Measurements from ENCODE around the gene CETP. TPM values are rescaled to one million over a fixed set of nuclear protein-coding genes. Genes with fewer than 3 reads are reported as not detected.

Gene CETP
- total and polyA plus RNA-seq, 4 experiments from 2014 or later = 0.14 TPM; not detected in 3

DNA sequence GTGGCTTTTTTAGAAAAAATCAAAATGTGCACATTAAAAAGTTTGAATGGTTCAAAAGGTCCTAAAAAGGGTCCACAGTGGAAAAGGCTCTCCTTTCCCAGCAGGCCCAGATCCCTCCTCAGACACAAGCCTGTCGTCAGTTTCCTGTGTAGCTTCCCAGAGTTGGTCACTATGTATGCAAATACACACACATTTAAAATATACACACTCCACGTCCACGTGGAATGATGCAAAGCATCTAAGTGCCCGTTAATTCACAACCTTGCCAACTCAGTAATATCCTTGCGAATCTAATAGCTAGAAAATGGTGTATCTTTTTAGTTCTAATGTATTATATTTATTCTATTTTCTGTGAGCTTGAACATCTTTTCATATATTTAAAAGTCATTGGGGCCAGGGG lies 45.3 kb downstream of the CETP start:
- H3K27me3 Mint-ChIP-seq = no peaks in the 10 kb centered on the region
- peak overlapping the region; percentile 44 for H3K27ac ChIP-seq (ENCODE audit: low read depth, low read length)
- peaks cover 0 to 2% (median 0%) of the 10 kb centered on the region in 8 donors for H3K9me3 Mint-ChIP-seq
- peaks cover 15% of the 10 kb centered on the region for H3K36me3 ChIP-seq (ENCODE audit: insufficient read depth, low read length)
- peak overlapping the region in 6 of 7 donors; percentile 51 to 84 (median 78) for H3K27ac Mint-ChIP-seq
- intact Hi-C loops (cut with micrococcal nuclease) = no loop called here
- peak overlapping the region in 5 of 8 donors; percentile 31 to 79 (median 48) for H3K4me3 Mint-ChIP-seq
- DNase-seq = no peak
- no peaks in the 10 kb centered on the region for H3K9me3 ChIP-seq (ENCODE audit: control insufficient read depth in 1 of 2, low read length in 2 of 2)
- H3K4me3 ChIP-seq (ENCODE audit: low read length in 2 of 2) = no peak overlapping the region
- ChIA-PET POLR2A (ENCODE audit: partially characterized antibody) (interaction anchor here (0.6 to 16.5 kb wide), 8 partner anchors 8 to 78 kb away, joined by 3 to 210 read pairs (median 6); partner anchors contain the start of gene NLRC5), CTCF (ENCODE audit: partially characterized antibody) (interaction anchor here (1.3 to 6.9 kb wide), 5 partner anchors 18 to 77 kb away, joined by 3 to 37 read pairs (median 4); partner anchors contain the start of gene NLRC5)
- H3K4me1 Mint-ChIP-seq = peaks cover 46 to 91% (median 69%) of the 10 kb centered on the region in 4 donors
- H3K36me3 Mint-ChIP-seq = peaks cover 49 to 54% of the 10 kb centered on the region in 2 donors
- peaks cover 100% of the 10 kb centered on the region for H3K4me1 ChIP-seq (ENCODE audit: insufficient read depth, low read length)
- no peaks in the 10 kb centered on the region for H3K27me3 ChIP-seq (ENCODE audit: insufficient read depth, low read length)

DNA sequence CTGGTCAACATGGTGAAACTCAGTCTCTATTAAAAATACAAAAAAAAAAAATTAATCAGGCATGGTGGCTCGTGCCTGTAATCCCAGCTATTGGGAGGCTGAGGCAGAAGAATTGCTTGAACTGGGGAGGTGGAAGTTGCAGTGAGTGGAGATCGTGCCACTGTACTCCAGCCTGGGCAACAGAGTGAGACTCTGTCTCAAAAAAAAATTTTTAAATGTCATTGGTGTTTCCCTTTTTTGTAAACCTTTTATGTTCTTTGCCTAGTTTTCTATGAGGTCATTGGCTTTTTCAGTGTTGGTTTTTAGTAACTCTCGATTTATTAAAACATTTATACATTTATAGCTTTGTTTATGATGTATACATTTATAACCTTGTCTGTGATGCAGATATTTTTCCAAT lies 45.8 kb downstream of the CETP start:
- CTCF ChIA-PET (ENCODE audit: partially characterized antibody) = interaction anchor here (1.3 to 6.9 kb wide), 5 partner anchors 18 to 76 kb away, joined by 3 to 37 read pairs (median 4); partner anchors contain the start of gene NLRC5
- Histone ChIP-seq H3K36me3 (ENCODE audit: insufficient read depth, low read length) (peaks cover 15% of the 10 kb centered on the region), H3K27ac (ENCODE audit: low read depth, low read length) (peak overlapping the region; percentile 44), H3K9me3 (ENCODE audit: control insufficient read depth in 1 of 2, low read length in 2 of 2) (no peaks in the 10 kb centered on the region), H3K4me3 (ENCODE audit: low read length in 2 of 2) (no peak overlapping the region), H3K27me3 (ENCODE audit: insufficient read depth, low read length) (no peaks in the 10 kb centered on the region), H3K4me1 (ENCODE audit: insufficient read depth, low read length) (peaks cover 100% of the 10 kb centered on the region)
- Mint-ChIP-seq H3K4me1 (peaks cover 48 to 91% (median 70%) of the 10 kb centered on the region in 4 donors), H3K4me3 (peak overlapping the region in 3 of 8 donors; percentile 35 to 70 (median 40)), H3K36me3 (peaks cover 53 to 55% of the 10 kb centered on the region in 2 donors), H3K27me3 (no peaks in the 10 kb centered on the region), H3K9me3 (peaks cover 0 to 2% (median 0%) of the 10 kb centered on the region in 8 donors), H3K27ac (peak overlapping the region in 5 of 7 donors; percentile 42 to 84 (median 46))
- DNase-seq = no peak
- POLR2A ChIA-PET (ENCODE audit: partially characterized antibody) = interaction anchor here (0.6 to 16.5 kb wide), 8 partner anchors 9 to 118 kb away, joined by 3 to 210 read pairs (median 7); partner anchors contain the start of gene NLRC5
- intact Hi-C loops (cut with micrococcal nuclease) = no loop called here

DNA sequence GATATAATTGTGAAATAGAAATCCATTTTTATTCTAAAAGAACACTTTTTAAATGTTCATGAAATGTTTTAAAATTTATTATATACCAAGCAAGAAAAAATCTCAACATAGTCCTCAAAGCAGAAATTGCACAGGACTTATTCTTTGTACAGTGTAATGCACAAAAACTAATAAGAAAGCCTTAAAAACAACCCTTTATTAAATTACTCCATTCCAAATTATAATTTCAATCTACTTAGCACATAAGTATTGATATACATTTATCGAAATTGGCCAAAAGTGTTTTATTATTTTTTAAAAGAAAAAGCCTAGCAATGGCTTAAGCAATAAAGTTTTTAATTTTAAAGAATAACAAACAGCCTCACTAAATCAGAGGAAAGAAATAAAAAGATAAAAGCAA lies 46.7 kb downstream of the CETP start:
- Mint-ChIP-seq H3K9me3 (peaks cover 0 to 2% (median 0%) of the 10 kb centered on the region in 8 donors), H3K36me3 (peaks cover 50 to 57% of the 10 kb centered on the region in 2 donors), H3K27ac (peak overlapping the region in 5 of 7 donors; percentile 60 to 83 (median 65)), H3K4me1 (peaks cover 48 to 91% (median 66%) of the 10 kb centered on the region in 4 donors), H3K4me3 (peak overlapping the region in 4 of 8 donors; percentile 25 to 66 (median 62)), H3K27me3 (no peaks in the 10 kb centered on the region)
- POLR2A ChIA-PET (ENCODE audit: partially characterized antibody) = interaction anchor here (2.0 to 16.5 kb wide), 4 partner anchors 10 to 34 kb away, joined by 10 to 210 read pairs (median 80); partner anchors contain the start of gene NLRC5
- DNase-seq = no peak
- intact Hi-C loops (cut with micrococcal nuclease) = no loop called here
- Histone ChIP-seq H3K27ac (ENCODE audit: low read depth, low read length) (no peak overlapping the region), H3K9me3 (ENCODE audit: control insufficient read depth in 1 of 2, low read length in 2 of 2) (no peaks in the 10 kb centered on the region), H3K36me3 (ENCODE audit: insufficient read depth, low read length) (peaks cover 15% of the 10 kb centered on the region), H3K27me3 (ENCODE audit: insufficient read depth, low read length) (no peaks in the 10 kb centered on the region), H3K4me1 (ENCODE audit: insufficient read depth, low read length) (peaks cover 100% of the 10 kb centered on the region), H3K4me3 (ENCODE audit: low read length in 2 of 2) (no peak overlapping the region)
- CTCF ChIA-PET (ENCODE audit: partially characterized antibody) = interaction anchor here (1.8 to 6.9 kb wide), 3 partner anchors 19 to 43 kb away, joined by 4 to 37 read pairs (median 7); partner anchors contain the start of gene NLRC5

DNA sequence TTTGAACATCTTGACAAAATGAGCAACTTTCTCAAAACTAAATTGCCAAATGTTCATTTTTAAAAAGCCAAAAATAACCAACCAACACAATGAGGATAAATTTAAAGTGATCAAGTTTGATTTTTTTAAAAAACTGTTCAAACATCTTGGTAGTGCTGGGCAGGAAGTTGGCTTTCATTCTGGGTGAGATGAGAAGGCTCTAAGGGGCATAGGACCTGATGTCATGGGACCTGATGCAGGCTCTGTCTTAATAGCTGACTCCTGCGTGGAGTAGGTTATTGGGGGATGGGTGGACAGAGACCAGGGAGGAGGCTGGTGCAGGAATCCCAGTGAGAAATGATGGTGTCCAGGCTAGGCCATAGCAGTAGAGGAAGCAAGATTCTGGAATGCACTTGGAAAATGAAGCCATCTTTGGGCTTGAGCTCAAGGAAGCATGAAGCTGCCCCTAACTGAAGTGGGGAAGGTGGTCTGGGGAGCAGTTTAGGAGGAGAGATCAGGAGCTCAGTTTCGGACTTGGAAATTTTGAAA lies 48.0 kb downstream of the CETP start:
- no peaks in the 10 kb centered on the region for H3K27me3 ChIP-seq (ENCODE audit: insufficient read depth, low read length)
- Mint-ChIP-seq H3K27ac (peak overlapping the region; percentile 83 to 93 (median 84)), H3K9me3 (peaks cover 0 to 2% (median 0%) of the 10 kb centered on the region in 8 donors), H3K4me3 (peak overlapping the region; percentile 43 to 89 (median 70)), H3K36me3 (peaks cover 37 to 53% of the 10 kb centered on the region in 2 donors), H3K27me3 (no peaks in the 10 kb centered on the region), H3K4me1 (peaks cover 46 to 91% (median 65%) of the 10 kb centered on the region in 4 donors)
- no peak for DNase-seq
- CTCF ChIA-PET (ENCODE audit: partially characterized antibody) = interaction anchor here (0.7 to 6.9 kb wide), 12 partner anchors 10 to 84 kb away, joined by 3 to 37 read pairs (median 4); partner anchors contain the start of gene NLRC5
- POLR2A ChIA-PET (ENCODE audit: partially characterized antibody) = interaction anchor here (0.9 to 16.5 kb wide), 9 partner anchors 11 to 75 kb away, joined by 3 to 210 read pairs (median 18); partner anchors contain the start of gene NLRC5
- H3K4me1 ChIP-seq (ENCODE audit: insufficient read depth, low read length) = peaks cover 100% of the 10 kb centered on the region
- peak overlapping the region; percentile 41 for H3K27ac ChIP-seq (ENCODE audit: low read depth, low read length)
- H3K9me3 ChIP-seq (ENCODE audit: control insufficient read depth in 1 of 2, low read length in 2 of 2) = no peaks in the 10 kb centered on the region
- intact Hi-C loops (cut with micrococcal nuclease) = no loop called here
- H3K4me3 ChIP-seq (ENCODE audit: low read length in 2 of 2) = no peak overlapping the region
- peaks cover 5% of the 10 kb centered on the region for H3K36me3 ChIP-seq (ENCODE audit: insufficient read depth, low read length)

DNA sequence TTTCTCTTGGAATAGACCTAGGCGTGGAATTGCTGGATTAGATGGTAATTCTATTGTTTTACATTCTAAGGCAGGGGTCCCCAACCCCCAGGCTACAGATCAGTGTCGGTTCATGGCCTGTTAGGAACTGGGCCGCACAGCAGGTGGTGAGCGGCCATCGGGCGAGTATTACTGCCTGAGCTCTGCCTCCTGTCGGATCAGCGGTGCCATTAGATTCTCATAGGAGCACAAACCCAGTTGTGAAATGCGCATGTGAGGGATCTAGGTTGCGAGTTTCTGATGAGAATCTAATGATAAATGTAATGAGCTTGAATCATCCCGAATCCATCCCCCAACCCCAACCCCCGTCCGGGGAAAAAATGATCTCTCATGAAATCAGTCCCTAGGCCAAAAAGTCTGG lies 50.6 kb downstream of the CETP start:
- peaks cover 30 to 47% of the 10 kb centered on the region in 2 donors for H3K36me3 Mint-ChIP-seq
- ChIA-PET POLR2A (ENCODE audit: partially characterized antibody) (interaction anchor here (1.4 to 16.5 kb wide), 5 partner anchors 12 to 27 kb away, joined by 5 to 210 read pairs (median 90); partner anchors contain the start of gene NLRC5), CTCF (ENCODE audit: partially characterized antibody) (interaction anchor here (1.4 to 6.9 kb wide), 3 partner anchors 29 to 71 kb away, joined by 4 to 37 read pairs (median 7); no protein-coding TSS in a partner anchor)
- peak overlapping the region in 7 of 8 donors; percentile 10 to 82 (median 65) for H3K4me3 Mint-ChIP-seq
- peaks cover 49 to 87% (median 63%) of the 10 kb centered on the region in 4 donors for H3K4me1 Mint-ChIP-seq
- no peak for DNase-seq
- peaks cover 5% of the 10 kb centered on the region for H3K36me3 ChIP-seq (ENCODE audit: insufficient read depth, low read length)
- no peaks in the 10 kb centered on the region for H3K27me3 ChIP-seq (ENCODE audit: insufficient read depth, low read length)
- peak overlapping the region; percentile 37 for H3K27ac ChIP-seq (ENCODE audit: low read depth, low read length)
- peaks cover 99% of the 10 kb centered on the region for H3K4me1 ChIP-seq (ENCODE audit: insufficient read depth, low read length)
- peaks cover 0 to 2% (median 0%) of the 10 kb centered on the region in 8 donors for H3K9me3 Mint-ChIP-seq
- peak overlapping the region; percentile 82 to 93 (median 84) for H3K27ac Mint-ChIP-seq
- intact Hi-C loops (cut with micrococcal nuclease) = no loop called here
- no peaks in the 10 kb centered on the region for H3K27me3 Mint-ChIP-seq
- H3K9me3 ChIP-seq (ENCODE audit: control insufficient read depth in 1 of 2, low read length in 2 of 2) = no peaks in the 10 kb centered on the region
- H3K4me3 ChIP-seq (ENCODE audit: low read length in 2 of 2) = no peak overlapping the region

DNA sequence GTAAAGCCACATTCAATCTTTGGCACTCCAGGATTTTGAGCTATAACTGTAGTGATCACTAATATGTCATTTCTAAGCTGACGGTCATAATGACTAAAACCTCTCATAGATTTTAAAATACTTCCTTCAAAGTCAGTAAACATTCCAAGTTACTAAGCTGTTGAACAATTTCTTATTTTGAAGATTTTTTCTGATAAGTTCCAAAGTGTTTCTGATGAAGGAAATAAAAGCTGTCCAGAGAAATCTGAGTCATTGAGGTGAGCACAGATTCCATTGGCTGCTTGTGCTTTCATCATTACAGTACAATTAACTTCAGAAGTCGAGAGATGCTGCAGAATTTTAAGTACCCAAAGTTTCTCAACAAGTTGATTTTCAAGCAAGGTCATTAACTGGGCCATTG lies 51.5 kb downstream of the CETP start:
- CTCF ChIA-PET (ENCODE audit: partially characterized antibody) = interaction anchor here (0.9 to 6.9 kb wide), 5 partner anchors 13 to 71 kb away, joined by 3 to 37 read pairs (median 4); no protein-coding TSS in a partner anchor
- Mint-ChIP-seq H3K27me3 (no peaks in the 10 kb centered on the region), H3K4me1 (peaks cover 52 to 90% (median 69%) of the 10 kb centered on the region in 4 donors), H3K4me3 (peak overlapping the region in 6 of 8 donors; percentile 63 to 89 (median 78)), H3K27ac (peak overlapping the region; percentile 83 to 98 (median 97)), H3K9me3 (peaks cover 0 to 2% (median 0%) of the 10 kb centered on the region in 8 donors), H3K36me3 (peaks cover 39 to 53% of the 10 kb centered on the region in 2 donors)
- Histone ChIP-seq H3K4me1 (ENCODE audit: insufficient read depth, low read length) (peaks cover 98% of the 10 kb centered on the region), H3K36me3 (ENCODE audit: insufficient read depth, low read length) (peaks cover 14% of the 10 kb centered on the region), H3K4me3 (ENCODE audit: low read length in 2 of 2) (no peak overlapping the region), H3K9me3 (ENCODE audit: control insufficient read depth in 1 of 2, low read length in 2 of 2) (no peaks in the 10 kb centered on the region), H3K27ac (ENCODE audit: low read depth, low read length) (peak overlapping the region; percentile 79), H3K27me3 (ENCODE audit: insufficient read depth, low read length) (no peaks in the 10 kb centered on the region)
- intact Hi-C loops (cut with micrococcal nuclease) = no loop called here
- no peak for DNase-seq
- POLR2A ChIA-PET (ENCODE audit: partially characterized antibody) = interaction anchor here (1.0 to 16.5 kb wide), 6 partner anchors 13 to 49 kb away, joined by 3 to 210 read pairs (median 54); partner anchors contain the start of gene NLRC5

Measured in CD4-positive, alpha-beta memory T cell (primary cell).